ENCODE data around the gene HRH4. TPM values are rescaled to one million over a fixed set of nuclear protein-coding genes. Genes with fewer than 3 reads are reported as not detected.

HRH4 gene
- total RNA-seq, 2 experiments from 2014 or later: not detected

GRCh38 chr18:24506175-24506574 is 45.7 kb downstream of the HRH4 start:
- ChIA-PET POLR2A (no interaction called here), CTCF (ENCODE audit: unreplicated experiment) (no interaction called here)

GRCh38 chr18:24509435-24509834 is 49.0 kb downstream of the HRH4 start:
- Histone ChIP-seq H3K4me3 (ENCODE audit: low read depth, low read length, poor library complexity, severe bottlenecking) (no peak overlapping the region), H2AFZ (ENCODE audit: low read length) (no peak overlapping the region), H3K9me2 (ENCODE audit: insufficient read depth, low read length) (no peaks in the 10 kb centered on the region), H3K79me2 (ENCODE audit: insufficient read depth, low read depth, low read length) (no peaks in the 10 kb centered on the region), H3K36me3 (ENCODE audit: insufficient read depth, low read length) (no peaks in the 10 kb centered on the region), H3K4me2 (ENCODE audit: low read length) (no peak overlapping the region), H3K27ac (ENCODE audit: low read depth, low read length, poor library complexity, severe bottlenecking) (no peak overlapping the region), H3K9me3 (ENCODE audit: low read length) (no peaks in the 10 kb centered on the region), H3K4me1 (ENCODE audit: insufficient read depth, low read length, poor library complexity, severe bottlenecking) (no peaks in the 10 kb centered on the region), H4K20me1 (ENCODE audit: insufficient read depth, low read length) (no peaks in the 10 kb centered on the region)
- BruUV-seq (replicated peaks): no TSS peak
- ChIA-PET CTCF (ENCODE audit: unreplicated experiment) (no interaction called here), POLR2A (no interaction called here)
- no peak for DNase-seq (ENCODE audit: low spot score)
- no peak for TF ChIP-seq CTCF (conservative IDR thresholded peaks at IDR 0.05; ENCODE audit: low read length)
- TF ChIP-seq EZH2phosphoT487 (IDR thresholded peaks at IDR 0.05; ENCODE audit: borderline replicate concordance, low read depth, low read length): no peak
- intact Hi-C loops (cut with micrococcal nuclease; ENCODE audit: unreplicated experiment): no loop called here

More at GRCh38 chr18:24506175-24506574, 45.7 kb downstream of the HRH4 start:
- Histone ChIP-seq H3K4me3 (ENCODE audit: low read depth, low read length, poor library complexity, severe bottlenecking) (no peak overlapping the region), H3K4me2 (ENCODE audit: low read length) (no peak overlapping the region), H3K4me1 (ENCODE audit: insufficient read depth, low read length, poor library complexity, severe bottlenecking) (no peaks in the 10 kb centered on the region), H3K79me2 (ENCODE audit: insufficient read depth, low read depth, low read length) (no peaks in the 10 kb centered on the region), H3K27ac (ENCODE audit: low read depth, low read length, poor library complexity, severe bottlenecking) (no peak overlapping the region), H3K9me3 (ENCODE audit: low read length) (no peaks in the 10 kb centered on the region), H2AFZ (ENCODE audit: low read length) (no peak overlapping the region), H3K36me3 (ENCODE audit: insufficient read depth, low read length) (no peaks in the 10 kb centered on the region), H3K9me2 (ENCODE audit: insufficient read depth, low read length) (no peaks in the 10 kb centered on the region), H4K20me1 (ENCODE audit: insufficient read depth, low read length) (no peaks in the 10 kb centered on the region)
- no peak for DNase-seq (ENCODE audit: low spot score)
- BruUV-seq (replicated peaks): no TSS peak
- intact Hi-C loops (cut with micrococcal nuclease; ENCODE audit: unreplicated experiment): no loop called here
- TF ChIP-seq CTCF (conservative IDR thresholded peaks at IDR 0.05; ENCODE audit: low read length) (no peak), EZH2phosphoT487 (IDR thresholded peaks at IDR 0.05; ENCODE audit: borderline replicate concordance, low read depth, low read length) (no peak)

GRCh38 chr18:24514439-24514838 is 54.0 kb downstream of the HRH4 start:
- intact Hi-C loops (cut with micrococcal nuclease; ENCODE audit: unreplicated experiment): loop anchor here (10.0 kb wide), 1 partner anchor 50 kb away; no protein-coding TSS in a partner anchor
- H3K9me3 ChIP-seq (ENCODE audit: low read length): no peaks in the 10 kb centered on the region
- no peaks in the 10 kb centered on the region for H4K20me1 ChIP-seq (ENCODE audit: insufficient read depth, low read length)
- H3K36me3 ChIP-seq (ENCODE audit: insufficient read depth, low read length): no peaks in the 10 kb centered on the region
- POLR2A ChIA-PET: interaction anchor here (0.7 to 1.0 kb wide), 4 partner anchors 22 to 687 kb away, joined by 3 to 4 read pairs (median 3); no protein-coding TSS in a partner anchor
- no peak overlapping the region for H2AFZ ChIP-seq (ENCODE audit: low read length)
- H3K27ac ChIP-seq (ENCODE audit: low read depth, low read length, poor library complexity, severe bottlenecking): no peak overlapping the region
- no peaks in the 10 kb centered on the region for H3K4me1 ChIP-seq (ENCODE audit: insufficient read depth, low read length, poor library complexity, severe bottlenecking)
- no peaks in the 10 kb centered on the region for H3K9me2 ChIP-seq (ENCODE audit: insufficient read depth, low read length)
- TF ChIP-seq EZH2phosphoT487 (IDR thresholded peaks at IDR 0.05; ENCODE audit: borderline replicate concordance, low read depth, low read length): no peak
- peak; percentile 82 for TF ChIP-seq CTCF (conservative IDR thresholded peaks at IDR 0.05; ENCODE audit: low read length)
- no peak overlapping the region for H3K4me2 ChIP-seq (ENCODE audit: low read length)
- H3K79me2 ChIP-seq (ENCODE audit: insufficient read depth, low read depth, low read length): no peaks in the 10 kb centered on the region
- no TSS peak for BruUV-seq (replicated peaks)
- peak; percentile 60 for DNase-seq (ENCODE audit: low spot score)
- no peak overlapping the region for H3K4me3 ChIP-seq (ENCODE audit: low read depth, low read length, poor library complexity, severe bottlenecking)
- CTCF ChIA-PET (ENCODE audit: unreplicated experiment): interaction anchor here (1.0 kb wide), 2 partner anchors 23 to 25 kb away, joined by 3 to 4 read pairs; no protein-coding TSS in a partner anchor

All from OCI-LY7 (cell line).